Measurements from ENCODE around the gene SELENOP.

Gene SELENOP

GRCh38 chr5:42798284-42799240 lies 13.1 kb downstream of the SELENOP start:
- DNase-seq, result no peak

- DNase-seq, result no peak
Measured at GRCh38 chr5:42791151-42791550, 20.5 kb downstream of the SELENOP start.

- DNase-seq, result no peak
Measured at GRCh38 chr5:42787845-42788244, 23.8 kb downstream of the SELENOP start.

- DNase-seq, result no peak
Measured at GRCh38 chr5:42787073-42787472, 24.6 kb downstream of the SELENOP start.

- DNase-seq, result no peak
Measured at GRCh38 chr5:42785756-42786155, 25.9 kb downstream of the SELENOP start.

- no peak for DNase-seq
Measured at GRCh38 chr5:42784132-42784531, 27.6 kb downstream of the SELENOP start.

GRCh38 chr5:42781584-42781983 lies 30.1 kb downstream of the SELENOP start:
- DNase-seq, result no peak

- no peak for DNase-seq
Measured at GRCh38 chr5:42779083-42779482, 32.6 kb downstream of the SELENOP start.

GRCh38 chr5:42772265-42772993 lies 39.3 kb downstream of the SELENOP start:
- DNase-seq, result no peak

GRCh38 chr5:42770003-42770402 lies 41.7 kb downstream of the SELENOP start:
- no peak for DNase-seq

- DNase-seq, result no peak
Measured at GRCh38 chr5:42768106-42768504, 43.6 kb downstream of the SELENOP start.

- no peak for DNase-seq
Measured at GRCh38 chr5:42767491-42768105, 44.1 kb downstream of the SELENOP start.

- DNase-seq, result no peak
Measured at GRCh38 chr5:42761791-42762190, 49.9 kb downstream of the SELENOP start.

GRCh38 chr5:42760426-42760825 lies 51.3 kb downstream of the SELENOP start:
- no peak for DNase-seq

- DNase-seq, result no peak
Measured at GRCh38 chr5:42759456-42759855, 52.2 kb downstream of the SELENOP start.

GRCh38 chr5:42756606-42757601 lies 54.8 kb downstream of the SELENOP start, which contains the start of gene CCDC152:
CCDC152 (plus strand) TSS chr5:42756818; CDS start chr5:42759122, 2,304 bp downstream.
- no peak for DNase-seq

- no peak for DNase-seq
Measured at GRCh38 chr5:42753099-42753498, 58.6 kb downstream of the SELENOP start.

GRCh38 chr5:42751044-42751443 lies 60.6 kb downstream of the SELENOP start:
- no peak for DNase-seq

GRCh38 chr5:42750507-42750906 lies 61.2 kb downstream of the SELENOP start:
- DNase-seq, result no peak

Measured in GDM1 (cell line).